ENCODE results near the gene KIF1A. TPM values are rescaled to one million over a fixed set of nuclear protein-coding genes. Genes with fewer than 3 reads are reported as not detected.

KIF1A gene
- total RNA-seq, 1 donor from 2014 or later, result 4.7 TPM

Small RNA genes lying within 50 kb of the gene (small RNA-seq; reads per million reads assigned to genes)
- not detected for gene AC011298.3

Other genes starting within 250 kb of the KIF1A start
- 12.0 TPM for gene CAPN10, start 233.5 kb downstream of the KIF1A start, total RNA-seq
- 1.0 TPM for gene GPR35, start 194.7 kb downstream of the KIF1A start, total RNA-seq
- not detected for gene AQP12B, start 137.3 kb downstream of the KIF1A start, total RNA-seq
- gene AQP12A, start 128.4 kb downstream of the KIF1A start, total RNA-seq, result not detected
- not detected for gene AGXT, start 48.6 kb upstream of the KIF1A start, total RNA-seq
- gene MAB21L4, start 75.9 kb upstream of the KIF1A start, total RNA-seq, result not detected
- under 0.01 TPM for gene CROCC2, start 86.1 kb upstream of the KIF1A start, total RNA-seq
- gene SNED1, start 178.4 kb upstream of the KIF1A start, total RNA-seq, result 4.7 TPM